OCI-LY7 (cell line): ENCODE measurements around the gene ZNF750.

Experiments
- CTCF ChIP-seq: fragments of 200-600 bp; sonication (generic); conservative IDR thresholded peaks from 2 replicates; pipeline ENCODE4 v1.5.1; 2014; ENCODE audit warnings: mild to moderate bottlenecking, antibody characterized with exemption, low read length, moderate library complexity, mixed read lengths
- EZH2phosphoT487 ChIP-seq: fragments of 200-600 bp; sonication (generic); IDR thresholded peaks from 2 replicates; pipeline ENCODE4 v1.6.1; 2018; ENCODE audit warnings: low read depth, borderline replicate concordance, mild to moderate bottlenecking, mixed run types, antibody characterized with exemption, low read length, moderate library complexity, mixed read lengths

- no peak for TF ChIP-seq EZH2phosphoT487
- TF ChIP-seq CTCF = no peak
These were observed 6.4 kb upstream of the ZNF750 start for GRCh38 chr17:82846061-82846691.
